T1000 (cell line): ENCODE data around the gene PAIP1.
"Not testable (repeated sequence)": the region's sequence is repeated elsewhere in the genome, so short reads cannot be mapped to it uniquely, and the experiment has no call there.

Experiments
- DNase-seq: peaks from one replicate; lab custom pipeline; 2025; ENCODE audit warnings: mixed read lengths; lab: John Stamatoyannopoulos, UW

PAIP1 gene

DNA sequence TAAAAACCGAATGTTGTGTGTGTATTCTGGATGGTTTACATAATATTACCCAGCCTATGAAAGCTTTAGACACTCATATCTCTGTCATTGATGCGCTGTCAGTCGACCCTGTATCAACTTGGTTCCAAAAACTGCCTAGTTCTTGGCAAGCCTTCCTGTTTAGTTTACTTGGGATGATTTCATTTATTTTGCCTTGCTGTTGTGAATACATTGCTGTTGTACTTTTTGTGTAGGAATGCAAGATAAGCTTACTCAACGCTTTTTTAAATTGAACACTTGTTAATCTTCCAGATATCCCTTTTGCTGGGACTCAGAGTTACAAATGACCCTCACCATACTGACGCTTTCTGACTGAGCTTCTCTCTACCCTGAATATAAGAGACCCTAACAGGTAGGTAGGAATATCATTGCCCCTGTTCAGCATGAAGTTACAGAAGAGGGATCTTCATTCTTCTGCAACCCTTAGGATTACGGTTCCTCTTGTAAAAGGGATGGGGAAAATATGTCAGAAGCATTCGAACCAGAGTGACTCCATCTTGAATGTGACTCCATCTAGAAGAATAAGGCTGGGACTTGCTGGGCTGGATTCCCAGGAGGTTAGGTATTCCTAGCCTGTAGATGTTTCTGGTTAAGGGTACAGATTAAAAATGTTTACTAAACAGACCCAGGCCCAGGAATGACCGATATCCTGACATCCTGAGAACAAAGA, 13.7 kb upstream of the PAIP1 start:
- DNase-seq, result no peak

GRCh38 chr5:43569236-43569746, 12.4 kb upstream of the PAIP1 start:
- DNase-seq, result no peak

DNA sequence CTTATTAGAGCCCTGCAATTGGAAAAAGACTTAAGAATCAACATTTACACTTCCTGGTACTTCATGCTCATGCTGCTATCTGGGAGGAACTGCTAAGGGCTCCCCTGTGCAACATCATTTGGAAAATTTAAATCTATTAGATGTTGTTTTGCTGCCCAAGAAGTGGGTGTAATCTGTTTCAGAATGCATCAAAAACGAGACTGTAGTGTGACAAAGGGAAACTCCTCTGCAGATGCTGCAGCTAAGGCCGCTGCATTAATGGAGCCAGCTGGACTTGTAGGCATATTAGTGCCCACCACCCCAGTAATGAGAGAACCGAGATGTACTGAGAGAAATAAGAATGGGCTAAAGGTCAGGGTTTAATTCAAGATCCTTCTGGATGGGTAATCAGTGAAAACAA, 11.1 kb upstream of the PAIP1 start:
- DNase-seq, result no peak

DNA sequence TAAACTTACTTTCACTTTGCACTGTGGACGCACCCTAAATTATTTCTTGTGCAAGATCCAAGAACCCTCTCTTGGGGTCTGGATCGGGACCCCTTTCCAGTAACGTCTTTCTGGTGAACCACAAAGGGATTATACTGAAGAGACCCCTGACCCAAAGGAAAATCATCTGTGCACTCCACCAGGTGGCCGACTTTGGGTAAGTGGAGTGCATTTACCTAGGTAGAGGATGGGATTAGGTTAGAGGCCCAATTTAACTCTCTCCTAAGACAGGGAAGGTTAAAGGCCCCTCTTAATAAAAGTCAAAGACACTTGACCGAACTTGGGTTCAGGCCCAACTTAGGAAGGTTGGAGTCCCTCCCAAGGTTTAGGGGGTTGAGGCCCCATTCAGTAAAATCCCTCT, 8.2 kb upstream of the PAIP1 start:
- no peak for DNase-seq

DNA sequence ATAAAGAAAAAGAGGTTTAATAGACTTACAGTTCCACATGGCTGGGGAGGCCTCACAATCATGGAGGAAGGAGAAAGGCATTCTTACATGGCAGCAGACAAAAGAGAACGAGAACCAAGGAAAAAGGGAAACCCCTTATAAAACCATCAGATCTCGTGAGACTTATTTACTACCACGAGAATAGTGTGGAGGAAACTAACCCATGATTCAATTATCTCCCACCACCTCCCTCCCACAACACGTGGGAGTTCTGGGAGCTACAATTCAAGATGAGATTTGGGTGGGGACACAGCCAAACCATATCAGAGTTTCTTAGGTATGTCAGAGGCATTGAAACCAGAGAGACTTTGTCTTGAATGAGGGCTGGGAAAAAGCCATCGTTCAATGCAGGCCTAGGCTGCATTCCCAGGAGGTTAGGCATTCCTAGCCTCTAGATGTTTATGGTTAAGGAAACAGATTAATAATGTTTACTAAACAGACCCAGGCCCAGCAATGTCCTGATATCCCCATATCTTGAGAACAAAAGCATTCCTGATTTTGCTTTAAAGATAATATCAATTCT, 7.5 kb upstream of the PAIP1 start:
- DNase-seq, result no peak

GRCh38 chr5:43563321-43563720, 6.4 kb upstream of the PAIP1 start:
- DNase-seq, result no peak

- no peak for DNase-seq
Measured at GRCh38 chr5:43561356-43561755, 4.5 kb upstream of the PAIP1 start.

DNA sequence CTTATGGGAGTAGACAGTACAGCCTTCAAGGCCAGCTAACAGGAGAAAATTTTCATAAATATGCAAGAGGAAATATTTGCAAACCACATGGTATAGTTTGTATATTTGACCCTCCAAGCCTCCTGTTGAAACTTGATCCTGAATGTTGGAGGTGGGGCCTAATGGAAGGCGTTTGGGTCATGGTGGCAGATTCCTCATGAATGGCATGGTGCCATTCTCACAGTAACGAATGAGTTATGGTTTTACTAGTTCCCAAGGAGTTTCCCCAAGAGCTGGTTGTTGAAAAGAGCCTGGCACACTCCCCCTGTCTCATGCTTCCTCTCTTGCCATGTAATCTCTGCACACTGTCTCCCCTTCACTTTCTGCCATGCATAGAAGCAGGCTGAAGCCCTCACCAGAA, 3.3 kb upstream of the PAIP1 start:
- no peak for DNase-seq

- not testable (repeated sequence) for DNase-seq
Measured at GRCh38 chr5:43556607-43556856, 345 bp downstream of the PAIP1 start.

GRCh38 chr5:43555895-43556606, 826 bp downstream of the PAIP1 start:
- DNase-seq, result no peak

- no peak for DNase-seq
Measured at GRCh38 chr5:43554497-43554896, 2.4 kb downstream of the PAIP1 start.

DNA sequence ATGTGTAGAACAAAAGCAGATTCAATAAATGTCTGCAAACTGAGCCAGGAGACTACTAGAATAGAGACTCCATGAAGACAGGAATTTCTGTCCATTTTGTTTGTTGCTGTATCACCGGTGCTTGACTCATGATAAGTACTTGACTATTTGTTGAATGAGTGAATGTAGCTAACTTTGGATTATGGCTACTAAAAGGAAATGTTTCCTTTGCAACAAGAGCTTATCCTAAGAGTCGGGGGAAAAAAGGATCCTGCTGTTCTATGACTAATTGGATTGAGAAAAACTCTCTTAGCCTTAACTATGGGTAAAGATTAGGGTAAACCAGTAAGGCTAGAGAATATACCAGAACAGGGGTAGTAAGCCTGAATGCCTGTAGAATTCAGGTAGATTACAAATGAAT, 3.5 kb downstream of the PAIP1 start:
- no peak for DNase-seq

- DNase-seq, result no peak
Measured at GRCh38 chr5:43551731-43552130, 5.1 kb downstream of the PAIP1 start.

- DNase-seq, result not testable (repeated sequence)
Measured at GRCh38 chr5:43549272-43549671, 7.6 kb downstream of the PAIP1 start.

GRCh38 chr5:43548358-43548757, 8.5 kb downstream of the PAIP1 start:
- DNase-seq, result no peak

DNA sequence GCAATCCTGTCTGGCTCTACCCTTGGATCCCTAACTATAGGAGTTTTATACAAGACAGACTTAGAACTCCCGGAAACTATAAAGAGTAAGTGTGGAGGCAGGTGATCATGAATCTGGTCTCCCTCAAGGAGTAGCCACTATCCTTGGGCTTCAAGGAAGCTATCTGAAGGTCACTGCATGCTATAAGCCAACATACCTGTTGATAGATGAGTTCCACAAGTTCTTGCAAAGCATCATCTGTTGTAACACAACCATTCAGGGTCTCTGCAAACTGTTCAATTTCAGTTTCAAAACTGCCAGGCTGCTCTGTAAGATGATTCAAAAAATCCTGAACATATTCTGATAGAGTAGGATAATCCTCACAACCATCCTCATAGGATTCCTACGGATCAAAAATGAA, 9.3 kb downstream of the PAIP1 start:
- no peak for DNase-seq

DNA sequence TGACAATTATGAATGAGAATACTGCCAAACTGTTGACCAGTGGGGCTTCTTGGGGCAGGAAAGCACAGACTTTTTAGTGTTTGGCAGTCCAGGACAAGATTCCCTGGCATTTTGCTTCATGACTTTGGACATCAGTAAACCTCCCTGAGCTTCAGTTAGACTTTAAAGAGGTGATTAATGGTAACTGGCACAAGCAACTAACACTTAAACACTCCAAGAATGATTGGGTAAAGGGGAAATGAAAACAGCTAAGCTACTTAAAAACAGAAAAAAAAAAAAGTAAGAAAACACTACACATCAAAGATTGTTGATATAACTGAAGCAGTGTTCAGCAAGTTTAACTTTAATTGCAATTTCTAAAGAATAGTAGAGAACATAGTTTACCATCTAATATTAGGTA, 13.4 kb downstream of the PAIP1 start:
- DNase-seq, result no peak

- no peak for DNase-seq
Measured at GRCh38 chr5:43540746-43541145, 16.1 kb downstream of the PAIP1 start.

DNA sequence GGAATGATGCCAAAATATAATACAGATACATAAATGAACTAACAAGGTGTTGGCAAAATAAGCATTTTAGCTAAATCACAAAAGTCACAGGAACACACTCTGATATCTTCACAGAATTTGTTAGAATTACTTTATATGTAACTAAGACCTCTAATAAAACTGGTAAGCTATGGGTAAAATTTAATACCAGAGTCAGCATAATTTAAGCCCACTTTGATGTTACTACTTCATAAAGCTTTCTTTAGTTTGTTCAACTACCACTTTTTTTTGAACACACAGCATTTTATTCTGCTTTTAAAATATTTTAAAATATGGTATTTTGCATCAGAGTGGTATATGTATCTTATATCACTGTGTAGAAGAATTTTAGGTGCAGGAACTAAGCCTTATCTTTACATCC, 19.9 kb downstream of the PAIP1 start:
- no peak for DNase-seq

- no peak for DNase-seq
Measured at GRCh38 chr5:43533646-43534045, 23.2 kb downstream of the PAIP1 start.

GRCh38 chr5:43530648-43531047, 26.2 kb downstream of the PAIP1 start:
- no peak for DNase-seq

DNA sequence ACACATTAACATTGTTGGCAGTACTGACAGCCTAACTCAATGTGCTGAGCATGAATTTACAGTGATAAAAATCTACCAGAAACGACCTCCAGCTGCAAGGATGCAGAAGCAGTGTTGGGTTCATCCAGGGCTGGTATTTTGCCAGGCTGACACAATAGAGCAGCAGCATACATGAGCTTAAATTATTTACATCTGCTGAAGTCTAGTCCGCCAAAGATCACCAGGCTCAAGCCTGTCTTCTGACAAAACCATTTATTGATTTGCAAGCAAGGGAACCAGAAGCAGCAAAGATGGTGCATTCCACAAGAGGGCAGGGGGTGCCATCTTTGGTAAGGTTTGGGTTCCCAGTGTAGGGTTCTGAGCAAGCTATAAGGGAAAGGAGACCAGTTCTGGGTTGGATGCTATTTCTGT, 33.2 kb downstream of the PAIP1 start:
- DNase-seq, result no peak

GRCh38 chr5:43520615-43521014, 36.3 kb downstream of the PAIP1 start:
- no peak for DNase-seq

- DNase-seq, result no peak
Measured at GRCh38 chr5:43515678-43516048, 41.2 kb downstream of the PAIP1 start.
